ENCODE measurements around the gene LRRC56.

Gene LRRC56

DNA sequence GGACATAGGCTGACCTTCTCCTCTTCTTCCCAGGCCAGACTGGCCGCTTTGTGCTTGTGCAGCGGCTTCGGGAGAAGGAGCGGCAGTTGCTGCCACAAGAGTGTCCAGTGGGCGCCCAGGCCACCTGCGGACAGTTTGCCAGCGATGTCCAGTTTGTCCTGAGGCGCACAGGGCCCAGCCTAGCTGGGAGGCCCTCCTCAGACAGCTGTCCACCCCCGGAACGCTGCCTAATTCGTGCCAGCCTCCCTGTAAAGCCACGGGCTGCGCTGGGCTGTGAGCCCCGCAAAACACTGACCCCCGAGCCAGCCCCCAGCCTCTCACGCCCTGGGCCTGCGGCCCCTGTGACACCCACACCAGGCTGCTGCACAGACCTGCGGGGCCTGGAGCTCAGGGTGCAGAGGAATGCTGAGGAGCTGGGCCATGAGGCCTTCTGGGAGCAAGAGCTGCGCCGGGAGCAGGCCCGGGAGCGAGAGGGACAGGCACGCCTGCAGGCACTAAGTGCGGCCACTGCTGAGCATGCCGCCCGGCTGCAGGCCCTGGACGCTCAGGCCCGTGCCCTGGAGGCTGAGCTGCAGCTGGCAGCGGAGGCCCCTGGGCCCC lies 24.8 kb downstream of the LRRC56 start:
- TF ChIP-seq CTCF (IDR thresholded peaks at IDR 0.05; ENCODE audit: insufficient read depth, low read depth, low read length, missing control alignments), result no peak
- peak overlapping the region; percentile 54 for H3K4me3 ChIP-seq (ENCODE audit: low read length)
- DNase-seq (ENCODE audit: low read depth), result no peak

DNA sequence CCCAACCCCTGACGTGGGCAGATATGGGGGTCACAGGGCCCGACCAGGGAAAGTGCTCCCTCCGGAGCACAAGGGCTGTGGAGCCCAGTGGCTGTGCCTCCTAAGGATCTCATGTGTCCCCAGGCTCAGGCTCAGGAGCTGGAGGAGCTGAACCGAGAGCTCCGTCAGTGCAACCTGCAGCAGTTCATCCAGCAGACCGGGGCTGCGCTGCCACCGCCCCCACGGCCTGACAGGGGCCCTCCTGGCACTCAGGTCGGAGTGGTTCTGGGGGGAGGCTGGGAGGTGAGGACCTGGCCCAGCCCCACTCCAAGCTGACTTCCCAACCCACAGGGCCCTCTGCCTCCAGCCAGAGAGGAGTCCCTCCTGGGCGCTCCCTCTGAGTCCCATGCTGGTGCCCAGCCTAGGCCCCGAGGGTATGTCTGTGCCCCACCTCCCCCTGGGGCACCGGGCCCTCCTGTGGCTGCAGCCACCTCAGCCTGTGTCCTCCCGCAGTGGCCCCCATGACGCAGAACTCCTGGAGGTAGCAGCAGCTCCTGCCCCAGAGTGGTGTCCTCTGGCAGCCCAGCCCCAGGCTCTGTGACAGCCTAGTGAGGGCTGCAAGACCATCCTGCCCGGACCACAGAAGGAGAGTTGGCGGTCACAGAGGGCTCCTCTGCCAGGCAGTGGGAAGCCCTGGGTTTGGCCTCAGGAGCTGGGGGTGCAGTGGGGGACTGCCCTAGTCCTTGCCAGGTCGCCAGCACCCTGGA lies 25.9 kb downstream of the LRRC56 start:
- H3K4me3 ChIP-seq (ENCODE audit: low read length), result no peak overlapping the region
- no peak for TF ChIP-seq CTCF (IDR thresholded peaks at IDR 0.05; ENCODE audit: insufficient read depth, low read depth, low read length, missing control alignments)
- no peak for DNase-seq (ENCODE audit: low read depth)

DNA sequence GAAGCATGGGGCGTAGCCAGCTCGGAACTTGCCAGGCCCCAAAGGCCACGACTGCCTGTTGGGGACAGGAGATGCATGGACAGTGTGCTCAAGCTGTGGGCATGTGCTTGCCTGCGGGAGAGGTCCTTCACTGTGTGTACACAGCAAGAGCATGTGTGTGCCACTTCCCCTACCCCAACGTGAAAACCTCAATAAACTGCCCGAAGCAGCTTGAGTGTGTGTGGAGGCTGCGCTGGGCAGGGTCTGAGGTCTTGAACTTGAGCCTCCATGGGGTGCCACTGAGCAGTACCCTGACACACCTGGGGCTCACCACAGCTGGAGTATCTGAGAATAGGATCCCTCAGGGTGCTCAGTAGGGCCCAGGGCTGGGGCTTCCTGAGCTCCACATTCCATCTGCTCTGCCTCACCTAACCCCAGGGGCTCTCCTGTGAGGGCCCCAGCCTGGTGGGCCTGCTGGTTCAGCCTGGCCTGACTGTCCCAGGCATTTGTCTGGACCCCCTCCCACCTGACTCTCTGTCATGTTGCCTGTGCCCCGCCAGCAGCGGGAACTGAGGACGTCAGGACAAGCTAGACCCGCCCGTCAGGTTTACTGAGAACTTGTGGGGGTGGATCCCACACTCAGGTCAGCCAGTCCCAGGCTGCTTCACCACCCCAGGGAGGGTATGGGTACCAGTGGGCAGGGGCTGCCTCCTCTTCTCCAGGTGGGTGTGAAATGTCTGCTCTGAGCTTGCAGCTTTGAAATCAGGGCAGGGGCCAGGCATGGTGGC lies 26.7 kb downstream of the LRRC56 start:
- TF ChIP-seq CTCF (IDR thresholded peaks at IDR 0.05; ENCODE audit: insufficient read depth, low read depth, low read length, missing control alignments), result no peak
- peak; percentile 77 for DNase-seq (ENCODE audit: low read depth)
- no peak overlapping the region for H3K4me3 ChIP-seq (ENCODE audit: low read length)

GRCh38 chr11:565921-566509 lies 28.7 kb downstream of the LRRC56 start:
- DNase-seq (ENCODE audit: low read depth), result no peak
- no peak for TF ChIP-seq CTCF (IDR thresholded peaks at IDR 0.05; ENCODE audit: insufficient read depth, low read depth, low read length, missing control alignments)
- H3K4me3 ChIP-seq (ENCODE audit: low read length), result no peak overlapping the region

- H3K4me3 ChIP-seq (ENCODE audit: low read length), result peak overlapping the region; percentile 83
- no peak for TF ChIP-seq CTCF (IDR thresholded peaks at IDR 0.05; ENCODE audit: insufficient read depth, low read depth, low read length, missing control alignments)
- no peak for DNase-seq (ENCODE audit: low read depth)
Measured at GRCh38 chr11:567011-567628, 29.8 kb downstream of the LRRC56 start.

DNA sequence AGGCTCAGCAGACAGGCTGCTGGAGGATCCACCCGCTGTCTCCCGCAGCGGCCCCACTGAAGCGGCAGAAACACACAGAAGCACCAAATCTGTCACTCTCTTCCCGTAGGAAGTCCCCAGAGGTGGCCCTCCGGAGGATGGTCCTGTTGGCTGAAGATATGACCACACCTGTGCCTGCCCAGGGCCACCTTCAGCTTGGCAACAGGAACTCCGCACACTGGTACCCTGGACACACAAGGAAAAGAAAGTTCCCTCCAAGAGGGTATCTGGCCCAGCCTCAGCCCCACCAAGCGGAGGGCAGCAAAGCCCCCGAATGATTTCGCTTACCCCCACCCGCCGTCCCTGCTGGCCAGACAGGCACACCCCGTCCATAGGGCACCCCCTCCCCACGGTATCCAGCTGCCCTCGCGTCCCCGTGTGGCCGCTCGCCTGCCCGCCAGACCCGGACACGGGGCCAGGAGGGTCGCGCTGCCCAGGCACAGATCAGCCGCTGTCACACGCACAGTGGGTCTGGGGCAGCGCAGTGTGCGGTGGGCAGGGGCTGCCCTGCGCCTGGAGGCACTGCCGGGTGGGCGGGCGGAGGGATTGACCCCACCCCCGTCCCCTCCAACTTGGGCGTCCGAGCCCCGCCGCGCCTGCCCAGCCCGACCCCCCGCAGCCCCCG lies 30.4 kb downstream of the LRRC56 start:
- no peak for DNase-seq (ENCODE audit: low read depth)
- H3K4me3 ChIP-seq (ENCODE audit: low read length), result peak overlapping the region; percentile 83
- TF ChIP-seq CTCF (IDR thresholded peaks at IDR 0.05; ENCODE audit: insufficient read depth, low read depth, low read length, missing control alignments), result no peak

All from epithelial cell of esophagus (primary cell).